HG03095 (cell line): ENCODE measurements around the gene GRK5.
"Not testable (repeated sequence)": the region's sequence is repeated elsewhere in the genome, so short reads cannot be mapped to it uniquely, and the experiment has no call there.

Experiments
- ATAC-seq: cut with Tn5 transposase; IDR thresholded peaks from one replicate; pipeline ENCODE4 v1.9.1; 2021; ENCODE audit warnings: moderate library complexity; ENCODE audit not compliant: unreplicated experiment

GRK5 gene

DNA sequence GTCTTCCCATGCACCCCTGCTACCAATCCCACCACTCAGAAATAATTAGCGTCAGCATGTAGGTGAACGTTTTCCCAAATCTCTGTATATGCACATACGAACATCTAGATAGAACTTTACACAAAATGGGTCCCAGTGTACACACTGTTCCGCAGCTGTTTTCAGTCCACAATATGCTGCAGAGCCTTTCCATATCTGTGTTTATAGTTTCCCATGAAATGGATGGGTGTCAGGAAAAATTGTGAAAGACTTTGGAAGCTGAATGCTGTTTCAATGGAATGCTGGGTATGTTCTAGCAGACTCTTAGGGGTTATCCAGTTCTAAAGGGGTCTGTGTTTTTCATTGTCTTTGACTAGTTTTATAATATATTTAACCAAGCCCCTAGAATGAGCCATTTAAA is 13.8 kb downstream of the GRK5 start:
- ATAC-seq = no peak

DNA sequence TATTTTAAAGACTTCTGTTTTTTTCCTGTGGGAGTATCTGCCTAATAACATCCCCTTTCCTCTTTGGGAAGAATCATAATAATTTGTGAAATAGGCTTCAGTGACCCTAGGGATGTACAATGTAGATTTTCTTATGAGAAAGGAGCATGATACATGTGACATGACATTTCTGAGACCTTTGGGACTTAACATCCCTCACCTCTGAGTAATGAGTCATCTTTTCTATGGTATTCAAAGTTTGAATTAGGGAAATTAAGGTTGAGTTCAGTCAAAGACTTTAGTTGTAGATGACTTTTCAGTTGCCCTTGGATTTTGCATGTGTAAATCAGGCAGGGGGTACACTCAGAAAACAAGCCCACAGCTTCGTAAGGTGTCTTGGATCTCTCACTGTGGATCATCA is 14.3 kb downstream of the GRK5 start:
- ATAC-seq = no peak

DNA sequence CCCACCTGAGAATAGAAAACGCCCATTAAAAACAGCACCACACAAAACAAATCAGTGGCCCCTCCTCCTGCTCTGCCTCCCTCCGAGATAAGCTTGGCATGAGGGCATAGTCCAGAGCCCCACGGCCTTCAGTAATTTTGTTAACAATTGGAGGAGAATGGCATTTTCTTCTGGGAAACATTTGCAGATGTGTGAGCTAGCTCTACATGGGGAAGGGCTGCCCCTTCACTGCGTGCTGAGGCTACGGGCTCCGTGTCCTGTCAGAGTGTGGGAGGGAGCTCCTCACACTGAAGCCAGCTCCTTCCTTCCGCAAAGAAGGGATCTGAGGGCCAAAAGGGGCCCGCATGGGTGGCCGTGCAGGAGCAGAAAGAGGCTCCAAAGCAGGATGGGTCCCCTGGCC is 15.2 kb downstream of the GRK5 start:
- no peak for ATAC-seq

DNA sequence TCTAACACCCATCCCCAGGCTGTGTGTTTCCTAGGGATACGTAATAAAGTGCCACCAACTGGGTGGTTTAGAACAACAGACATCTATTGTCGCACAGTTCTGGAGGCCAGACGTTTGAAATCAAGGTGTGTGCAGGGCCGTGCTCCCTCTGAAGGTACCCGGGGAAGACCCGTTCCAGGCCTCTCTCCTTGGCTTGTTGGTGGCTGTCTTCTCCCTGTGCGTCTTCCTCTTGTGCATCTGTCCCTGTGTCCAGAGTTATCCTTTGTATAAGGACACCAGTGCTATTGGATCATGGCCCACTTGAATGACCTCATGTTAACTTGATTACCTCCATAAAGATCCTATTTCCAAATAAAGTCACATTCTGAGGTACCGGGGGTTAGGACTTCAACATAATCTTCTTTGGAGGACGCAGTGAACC is 15.6 kb downstream of the GRK5 start:
- ATAC-seq = no peak

DNA sequence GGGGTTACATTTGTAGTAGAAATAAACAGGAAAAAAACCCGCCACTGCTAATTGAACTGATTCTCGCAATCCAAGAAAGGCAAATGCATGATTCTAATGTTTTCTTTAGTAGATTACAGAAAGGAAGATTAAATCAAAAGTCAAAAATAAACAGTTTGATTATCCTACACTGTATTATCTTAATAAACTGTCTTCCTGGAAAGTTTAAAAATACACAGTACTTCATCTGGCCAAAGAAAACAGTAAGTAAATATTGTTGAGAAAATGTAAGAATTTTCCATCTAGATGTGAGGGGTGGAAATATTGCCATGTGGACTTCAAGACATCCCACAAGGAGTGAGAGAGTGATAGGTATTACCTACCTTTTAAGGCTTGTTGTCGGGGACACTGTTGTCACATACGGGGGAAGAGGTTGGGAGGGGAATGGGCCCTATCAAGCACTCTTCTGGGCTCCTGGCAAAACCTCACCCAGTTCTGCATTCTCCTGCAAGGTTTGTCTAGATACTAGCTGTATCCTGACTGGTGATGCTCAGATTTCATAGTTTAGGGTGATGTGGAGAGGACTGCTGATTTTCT is 17.8 kb downstream of the GRK5 start:
- ATAC-seq = no peak

DNA sequence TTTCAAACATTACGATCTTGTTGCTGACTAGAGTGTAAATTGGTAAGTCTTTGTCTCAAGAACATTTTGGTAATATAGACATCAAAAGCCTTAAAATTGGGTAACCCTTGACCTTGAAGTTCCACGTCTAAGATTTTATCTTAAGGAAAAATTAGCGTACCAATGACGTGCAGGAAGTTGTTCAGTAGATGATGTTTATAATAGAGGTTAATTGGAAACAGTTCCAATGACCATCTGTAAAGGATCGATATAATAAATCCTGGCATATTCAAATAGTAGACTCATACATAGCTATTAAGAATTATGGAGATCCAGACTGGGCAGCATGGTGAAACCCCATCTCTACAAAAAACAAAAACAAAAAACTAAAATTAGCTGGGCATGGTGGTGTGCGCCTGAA is 20.5 kb downstream of the GRK5 start:
- ATAC-seq = no peak

DNA sequence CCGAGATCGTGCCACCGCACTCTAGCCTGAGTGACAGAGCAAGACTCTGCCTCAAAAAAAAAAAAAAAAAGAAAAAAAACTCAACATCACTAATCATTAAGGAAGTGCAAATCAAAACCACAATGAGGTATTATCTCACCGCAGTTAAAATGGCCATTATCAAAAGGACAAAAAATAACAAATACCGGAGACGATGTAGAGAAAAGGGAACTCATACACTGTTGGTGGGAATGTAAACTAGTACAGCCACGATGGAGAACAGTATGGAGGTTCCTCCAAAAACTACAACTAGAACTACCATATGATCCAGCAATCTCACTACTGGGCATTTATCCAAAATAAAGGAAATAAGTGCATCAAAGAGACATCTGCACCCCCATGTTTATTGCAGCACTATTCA is 24.3 kb downstream of the GRK5 start:
- no peak for ATAC-seq

DNA sequence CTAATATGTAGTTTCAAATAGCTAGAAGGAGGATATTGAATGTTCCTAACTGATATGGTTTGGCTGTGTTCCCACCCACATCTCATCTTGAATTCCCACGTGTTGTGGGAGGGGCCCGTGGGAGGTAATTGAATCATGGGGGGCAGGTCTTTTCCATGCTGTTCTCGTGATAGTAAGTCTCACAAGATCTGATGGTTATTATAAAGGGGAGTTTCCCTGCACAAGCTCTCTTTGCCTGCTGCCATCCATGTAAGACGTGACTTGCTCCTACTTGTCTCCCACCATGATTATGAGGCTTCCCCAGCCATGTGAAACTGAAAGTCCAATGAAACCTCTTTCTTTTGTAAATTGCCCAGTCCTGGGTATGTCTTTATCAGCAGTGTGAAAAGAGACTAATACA is 25.1 kb downstream of the GRK5 start:
- not testable (repeated sequence) for ATAC-seq

DNA sequence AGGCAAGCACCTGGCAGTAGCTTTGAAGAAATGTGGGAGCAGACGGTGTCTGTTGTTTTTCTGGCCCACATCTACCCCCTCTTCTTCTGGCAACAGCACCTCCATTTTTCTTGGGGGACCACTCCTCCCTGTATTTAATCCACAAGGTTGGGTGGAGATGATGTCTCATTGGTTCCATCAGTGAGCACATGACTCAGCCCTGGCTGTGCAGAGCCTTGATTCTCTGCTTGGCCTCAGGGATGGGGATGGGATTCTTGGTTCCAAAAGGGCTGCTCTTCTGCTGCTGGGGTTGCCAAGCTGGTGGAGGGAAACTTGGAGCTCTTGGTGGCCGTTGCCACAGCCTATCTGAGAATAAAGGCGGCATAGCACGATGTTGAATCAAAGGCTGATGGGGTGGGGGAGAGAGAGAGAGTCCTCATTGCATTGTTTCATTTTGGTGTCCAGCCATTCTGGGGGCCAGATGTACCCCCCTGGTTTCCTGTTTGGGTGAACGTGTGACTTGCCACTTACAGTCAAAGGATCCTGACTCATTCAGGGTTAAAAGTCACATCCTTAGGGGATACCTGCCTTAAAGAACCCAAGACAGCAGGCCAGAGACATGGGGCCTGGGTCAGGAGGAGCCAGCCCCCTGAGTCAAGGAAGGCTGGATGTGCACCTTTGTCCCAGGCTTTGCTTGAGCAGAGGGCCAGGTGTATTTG is 25.9 kb downstream of the GRK5 start:
- ATAC-seq = no peak

DNA sequence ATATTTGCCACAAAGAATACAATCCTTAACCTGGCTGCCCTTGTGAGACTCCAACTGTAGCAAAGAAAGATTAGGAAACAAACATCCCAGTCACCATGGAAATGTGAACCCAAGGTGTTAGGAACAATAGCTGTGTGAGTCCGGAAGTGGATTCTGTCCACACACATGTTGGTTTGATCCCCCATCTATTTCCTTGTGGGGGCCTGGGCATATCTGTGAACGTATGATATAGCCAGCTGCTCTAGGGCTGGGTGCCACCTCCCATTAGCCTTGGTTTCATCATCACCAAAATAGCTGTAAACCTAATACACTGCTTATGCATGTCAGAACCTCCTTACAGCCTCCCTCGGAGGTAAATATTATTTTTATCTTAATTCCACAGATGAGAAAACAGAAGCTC is 26.4 kb downstream of the GRK5 start:
- ATAC-seq = no peak

DNA sequence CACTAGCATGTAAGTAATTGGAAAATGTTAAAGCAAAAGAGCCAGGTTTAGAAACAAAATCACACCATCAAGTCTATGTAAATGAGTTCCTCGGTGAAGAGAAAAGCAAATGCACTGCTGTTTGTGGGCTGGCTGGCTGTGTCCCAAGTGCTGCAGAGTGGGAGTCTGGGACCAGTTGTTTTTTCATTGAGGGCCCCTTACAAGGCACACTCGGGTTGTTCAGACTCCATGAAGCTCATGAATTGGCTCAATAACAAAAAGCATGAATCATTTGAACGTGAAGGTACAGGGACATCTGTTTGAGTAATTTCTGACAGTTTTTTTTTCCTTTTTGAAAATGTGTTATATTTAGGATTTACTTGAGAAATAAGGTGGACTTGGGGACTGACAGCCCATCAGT is 28.0 kb downstream of the GRK5 start:
- ATAC-seq = no peak

DNA sequence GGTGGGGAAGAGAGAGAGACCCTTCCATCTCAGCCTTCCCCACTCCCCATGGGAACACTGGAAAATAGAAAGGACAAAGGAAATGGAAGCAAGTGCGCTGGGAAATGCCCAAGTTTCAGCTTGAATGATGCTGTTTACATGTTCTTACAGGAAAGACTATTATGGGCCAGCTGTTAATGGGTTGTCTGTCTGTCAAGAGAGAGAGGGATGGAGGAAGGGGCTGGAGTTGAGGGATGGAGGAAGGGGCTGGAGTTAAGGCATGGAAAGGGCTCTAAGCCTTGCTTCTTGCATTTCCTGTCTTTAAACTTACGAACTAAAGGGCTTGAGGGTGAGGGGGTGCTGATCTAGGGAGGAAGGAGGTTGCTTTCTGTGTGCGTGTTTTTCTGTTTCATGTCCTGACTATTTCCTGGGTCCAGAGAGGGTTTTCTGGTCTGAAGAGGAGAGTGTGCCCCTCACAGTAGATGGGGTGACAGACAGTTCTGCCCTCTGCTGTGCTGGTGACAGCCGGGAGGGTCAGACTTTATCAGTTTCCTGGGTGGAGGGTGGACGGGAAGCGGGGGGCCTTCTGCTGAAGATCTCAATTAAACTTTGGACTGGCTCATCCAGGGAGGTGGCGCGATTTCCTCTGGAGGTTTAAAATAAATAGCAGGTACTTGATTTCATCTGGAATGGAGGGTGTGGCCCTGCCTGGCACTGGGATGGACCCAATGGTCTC is 30.5 kb downstream of the GRK5 start:
- no peak for ATAC-seq

DNA sequence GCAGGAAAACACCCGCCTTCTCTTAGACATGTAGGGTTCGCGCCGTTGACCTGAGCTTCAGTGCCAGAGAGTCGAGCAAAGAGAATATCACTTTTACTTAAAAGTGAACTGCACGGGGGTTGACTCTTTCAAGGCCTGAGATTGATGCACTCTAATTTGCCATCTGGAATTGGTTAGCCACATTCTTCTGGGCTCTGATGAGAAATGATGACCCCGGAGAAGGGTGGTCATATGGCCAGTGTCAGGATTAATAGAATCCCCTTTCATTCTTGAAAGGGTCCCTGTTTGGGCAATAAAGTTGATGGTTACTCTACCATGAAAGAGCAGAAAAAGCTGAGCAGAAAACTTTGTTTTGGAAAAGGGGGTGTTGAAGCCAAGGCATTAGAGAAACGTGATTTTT is 31.2 kb downstream of the GRK5 start:
- no peak for ATAC-seq

DNA sequence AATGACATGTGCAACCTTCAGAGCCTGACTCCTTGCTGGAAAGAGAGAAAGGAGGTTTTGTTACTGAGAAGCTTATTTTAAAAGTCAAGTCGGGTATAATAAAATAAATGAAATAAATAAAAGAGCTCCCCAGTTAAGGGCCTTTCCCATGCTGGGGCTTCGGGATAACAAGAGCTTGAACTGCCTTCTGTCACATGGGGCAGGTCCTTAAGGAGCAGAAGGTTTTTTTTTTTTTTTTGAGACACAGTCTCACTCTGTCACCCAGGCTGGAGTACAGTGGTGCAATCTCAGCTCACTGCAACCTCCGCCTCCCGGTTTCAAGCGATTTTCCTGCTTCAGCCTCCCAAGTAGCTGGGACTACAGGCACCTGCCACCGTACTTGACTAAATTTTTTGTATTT is 31.6 kb downstream of the GRK5 start:
- ATAC-seq = not testable (repeated sequence)

DNA sequence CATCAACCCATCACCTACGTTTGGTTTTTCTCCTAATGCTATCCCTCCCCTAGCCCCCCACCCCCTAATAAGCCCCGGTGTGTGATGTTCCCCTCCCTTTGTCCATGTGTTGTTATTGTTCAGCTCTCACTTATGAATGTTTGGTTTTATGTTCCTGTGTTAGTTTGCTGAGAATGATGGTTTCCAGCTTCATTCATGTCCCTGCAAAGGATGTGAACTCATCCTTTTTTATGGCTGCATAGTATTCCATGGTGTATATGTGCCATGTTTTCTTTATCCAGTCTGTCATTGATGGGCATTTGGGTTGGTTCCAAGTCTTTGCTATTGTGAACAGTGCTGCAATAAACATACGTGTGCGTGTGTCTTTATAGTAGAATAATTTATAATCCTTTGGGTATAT is 32.3 kb downstream of the GRK5 start:
- ATAC-seq = not testable (repeated sequence)

DNA sequence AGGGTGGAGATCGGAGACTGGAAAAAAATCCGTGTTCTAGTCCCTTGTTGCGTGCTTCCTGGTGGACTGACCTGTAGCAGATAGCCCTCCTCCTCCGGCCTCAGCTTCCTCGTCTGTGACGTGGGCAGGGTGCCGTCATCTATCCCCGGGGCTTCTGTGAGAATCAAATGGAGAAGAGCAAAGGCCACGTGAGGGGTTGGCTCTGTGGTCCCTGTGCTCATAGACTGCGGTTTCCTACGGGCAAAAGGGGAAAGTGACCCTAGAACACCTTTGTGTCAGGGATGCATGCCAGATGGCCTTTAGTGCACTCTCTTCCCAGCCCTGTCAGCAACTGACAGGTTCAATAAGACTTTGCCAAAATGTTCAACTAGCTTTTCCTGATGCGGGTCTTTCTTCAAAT is 33.7 kb downstream of the GRK5 start:
- no peak for ATAC-seq

DNA sequence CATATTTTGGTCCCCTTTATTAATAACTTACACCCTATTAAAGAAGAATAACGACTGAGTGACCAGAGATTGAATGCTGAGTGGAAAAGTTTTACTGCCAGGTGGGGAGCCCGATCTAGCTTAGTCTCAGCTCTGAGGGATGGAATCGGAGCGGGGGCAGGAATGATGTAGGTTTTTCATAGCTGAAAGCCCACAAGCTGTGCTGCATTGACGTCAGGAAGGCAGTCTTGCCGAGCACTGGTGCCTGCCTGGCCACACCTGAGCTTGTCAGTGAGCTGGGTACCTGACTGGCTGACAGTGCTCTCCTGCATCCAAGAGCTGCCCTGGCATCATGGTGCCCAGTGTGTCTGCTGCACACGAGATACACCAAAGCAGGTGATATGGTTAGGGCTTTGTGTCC is 34.8 kb downstream of the GRK5 start:
- no peak for ATAC-seq

DNA sequence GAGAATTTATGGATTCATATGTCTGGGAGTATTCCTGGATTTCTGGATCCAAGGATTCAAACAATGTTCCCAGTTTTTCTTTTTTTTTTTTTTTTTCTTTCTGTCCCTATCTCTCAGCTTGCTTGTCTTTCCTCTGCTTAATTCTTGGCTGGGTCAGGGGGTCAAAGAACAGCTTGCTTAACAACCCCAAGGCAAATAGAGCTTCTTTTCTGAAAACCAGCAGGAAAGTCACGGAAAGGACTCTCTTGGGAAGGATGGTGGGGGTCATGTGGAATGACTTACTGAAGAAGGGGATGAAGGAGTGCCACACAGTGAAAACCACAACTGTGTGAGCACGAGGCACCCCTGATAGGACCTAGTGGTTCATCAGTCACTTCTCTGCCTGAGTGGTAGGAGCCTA is 36.1 kb downstream of the GRK5 start:
- no peak for ATAC-seq

DNA sequence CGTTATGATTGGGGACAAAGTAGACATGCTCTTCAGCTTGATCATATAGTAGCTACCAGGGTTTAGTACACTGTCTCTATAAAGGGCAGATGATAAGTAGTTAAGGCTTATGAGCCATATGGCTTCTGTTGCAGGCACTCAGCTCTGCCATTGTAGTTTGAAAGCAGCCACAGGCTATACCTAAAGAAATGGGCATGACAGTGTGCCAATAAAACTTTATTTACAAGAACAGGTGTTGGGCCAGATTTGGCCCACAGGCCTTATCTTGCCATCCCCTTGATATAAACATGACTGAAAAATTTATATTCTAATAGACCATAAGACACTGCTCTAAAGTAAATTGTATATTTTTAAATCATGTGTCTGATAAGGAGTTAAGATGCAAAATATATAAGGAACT is 36.6 kb downstream of the GRK5 start:
- no peak for ATAC-seq

DNA sequence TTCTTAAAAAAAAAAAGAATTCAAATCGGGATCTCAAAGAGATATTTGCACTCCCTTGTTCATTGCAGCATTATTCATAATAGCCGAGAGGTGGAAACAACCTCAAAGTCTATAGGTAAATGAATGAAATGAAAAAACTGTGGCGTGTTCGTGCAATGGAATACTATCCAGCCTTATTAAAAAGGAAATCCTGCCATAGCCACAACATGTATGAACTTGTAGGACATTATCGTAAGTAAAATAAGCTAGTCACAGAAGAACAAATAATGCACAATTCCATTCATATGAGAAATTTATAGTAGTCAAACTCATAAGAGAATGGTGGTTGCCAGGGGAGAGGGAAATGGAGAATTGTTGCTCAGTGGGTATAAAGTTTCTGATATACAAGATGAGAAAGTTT is 37.9 kb downstream of the GRK5 start:
- no peak for ATAC-seq

DNA sequence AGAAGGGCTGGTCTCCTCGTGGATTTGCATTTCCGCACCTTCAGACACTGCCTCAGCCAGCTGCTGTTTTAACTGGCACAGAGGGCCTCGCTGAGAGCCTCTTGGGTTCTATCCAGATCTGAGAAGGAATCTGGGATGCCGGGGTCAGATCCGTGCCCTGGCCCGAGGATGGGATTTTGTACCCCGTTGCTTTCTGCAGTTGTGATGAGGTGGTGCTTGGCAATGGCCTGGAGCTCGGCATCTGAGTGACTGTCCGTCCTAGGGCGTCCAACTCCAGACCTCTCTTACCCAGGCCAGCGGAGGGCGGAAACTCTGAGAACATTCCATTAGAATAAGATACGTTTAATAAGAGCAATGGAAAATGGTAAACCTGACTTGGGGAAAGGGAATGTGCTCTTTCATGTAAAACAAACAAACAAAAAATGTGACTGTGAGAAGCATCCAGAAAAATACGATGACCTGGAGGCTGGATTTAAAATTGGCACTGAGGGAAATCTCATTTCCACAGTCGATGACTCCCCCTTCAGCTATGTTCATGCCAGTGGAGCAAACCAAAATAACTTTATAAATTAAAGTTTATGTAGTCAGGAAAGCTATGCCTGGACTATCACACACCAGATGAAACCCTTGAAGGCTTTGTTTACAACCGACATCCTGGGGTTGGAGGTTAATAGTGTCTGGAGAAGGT is 39.6 kb downstream of the GRK5 start:
- no peak for ATAC-seq

DNA sequence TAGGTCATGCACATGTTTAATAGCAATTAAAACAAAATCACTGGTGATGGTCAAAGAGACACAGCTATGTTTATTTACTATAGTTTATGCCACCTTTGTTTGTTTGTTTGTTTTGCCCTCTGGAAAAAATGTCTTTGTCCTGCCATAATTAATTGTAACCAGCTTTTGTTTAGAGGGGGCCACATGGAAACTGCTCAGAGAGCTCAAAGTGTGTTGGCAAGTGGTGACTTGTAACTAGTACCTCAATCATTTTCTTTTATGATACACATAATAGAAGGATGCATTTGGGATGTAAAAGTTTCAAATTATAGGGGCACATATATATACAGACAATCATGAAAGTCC is 40.2 kb downstream of the GRK5 start:
- no peak for ATAC-seq
